HuH-7 (cell line): ENCODE data around the gene PIEZO1.
A peak's percentile ranks its signal among the peaks of the same experiment; 100 is the strongest.

Source experiments
- DNase-seq: peaks from one replicate; pipeline ENCODE4 v3.0.0; 2011; ENCODE audit warnings: low spot score

The PIEZO1 gene

GRCh38 chr16:88702371-88703210 lies 82.4 kb downstream of the PIEZO1 start:
- DNase-seq = no peak

GRCh38 chr16:88701581-88702370 lies 83.2 kb downstream of the PIEZO1 start:
- no peak for DNase-seq

GRCh38 chr16:88700636-88701482 lies 84.2 kb downstream of the PIEZO1 start:
- DNase-seq = no peak

GRCh38 chr16:88700322-88700635 lies 84.7 kb downstream of the PIEZO1 start:
- no peak for DNase-seq

GRCh38 chr16:88699180-88699579 lies 85.8 kb downstream of the PIEZO1 start:
- no peak for DNase-seq

GRCh38 chr16:88698646-88699045 lies 86.4 kb downstream of the PIEZO1 start:
- DNase-seq = no peak

- DNase-seq = peak; percentile 76
These were observed 87.0 kb downstream of the PIEZO1 start for GRCh38 chr16:88697831-88698615.

GRCh38 chr16:88697116-88697830 lies 87.7 kb downstream of the PIEZO1 start:
- no peak for DNase-seq

GRCh38 chr16:88696441-88696840 lies 88.6 kb downstream of the PIEZO1 start:
- no peak for DNase-seq

- DNase-seq = no peak
These were observed 89.3 kb downstream of the PIEZO1 start for GRCh38 chr16:88695753-88696152.

- no peak for DNase-seq
These were observed 89.8 kb downstream of the PIEZO1 start for GRCh38 chr16:88695218-88695617.

- DNase-seq = no peak
These were observed 90.6 kb downstream of the PIEZO1 start for GRCh38 chr16:88694221-88695087.

GRCh38 chr16:88693420-88694177 lies 91.4 kb downstream of the PIEZO1 start:
- no peak for DNase-seq

- DNase-seq = no peak
These were observed 92.2 kb downstream of the PIEZO1 start for GRCh38 chr16:88692861-88693260.

- DNase-seq = no peak
These were observed 93.0 kb downstream of the PIEZO1 start for GRCh38 chr16:88691924-88692560.

GRCh38 chr16:88691129-88691813 lies 93.7 kb downstream of the PIEZO1 start:
- no peak for DNase-seq

- no peak for DNase-seq
These were observed 94.5 kb downstream of the PIEZO1 start for GRCh38 chr16:88690341-88691128.
